ENCODE measurements around the gene EVI5. TPM values are rescaled to one million over a fixed set of nuclear protein-coding genes. Genes with fewer than 3 reads are reported as not detected.
A peak's percentile ranks its signal among the peaks of the same experiment; 100 is the strongest.

EVI5 gene
- total and polyA plus RNA-seq, 2 donors (not counting 1 experiment from before 2014, with no cell fraction given): 1.5 to 36.3 TPM

GRCh38 chr1:92832537-92833114 is 47.7 kb upstream of the EVI5 start:
- Histone ChIP-seq H3K4me2 (replicated peaks; ENCODE audit: low read depth, low read length, poor library complexity, severe bottlenecking) (peak overlapping the region; percentile 87), H3K4me3 (ENCODE audit: control extremely low read depth in 1 of 5, extremely low read depth in 1 of 5, insufficient read depth in 1 of 5, low read depth in 2 of 5, low read length in 4 of 5) (peak overlapping the region; percentile 84 to 98 (median 92)), H3K36me3 (replicated peaks in 1 of 2; ENCODE audit: control extremely low read depth in 1 of 2, control insufficient read depth in 1 of 2, extremely low read depth in 1 of 2, insufficient read depth in 2 of 2, low read length in 1 of 2) (peaks cover 3 to 44% of the 10 kb centered on the region in 2 experiments), H2AFZ (ENCODE audit: insufficient read depth, low read depth, low read length, poor library complexity, severe bottlenecking) (peak overlapping the region; percentile 81), H3K27me3 (replicated peaks in 1 of 4; ENCODE audit: control extremely low read depth in 1 of 4, control insufficient read depth in 3 of 4, insufficient read depth in 4 of 4, low read length in 3 of 4) (no peaks in the 10 kb centered on the region), H3K79me2 (ENCODE audit: control insufficient read depth, insufficient read depth, low read length) (peaks cover 52% of the 10 kb centered on the region), H3K27ac (ENCODE audit: low read length in 2 of 2) (peak overlapping the region; percentile 90 to 96), H4K20me1 (ENCODE audit: control insufficient read depth, insufficient read depth, low read length, poor library complexity, severe bottlenecking) (peaks cover 23% of the 10 kb centered on the region), H3K4me1 (ENCODE audit: control insufficient read depth in 2 of 2, insufficient read depth in 2 of 2, low read length in 2 of 2) (peaks cover 25 to 28% of the 10 kb centered on the region in 2 donors), H3K9ac (ENCODE audit: low read length) (peak overlapping the region; percentile 99), H3K9me3 (ENCODE audit: control extremely low read depth in 1 of 3, control insufficient read depth in 2 of 3, insufficient read depth in 1 of 3, low read length in 2 of 3) (no peaks in the 10 kb centered on the region)
- POLR2A ChIA-PET: interaction anchor here (1.4 to 1.7 kb wide), 3 partner anchors 48 to 246 kb away, joined by 5 to 17 read pairs (median 6); partner anchors contain the start of genes DIPK1A, EVI5 and MTF2
- no peak for TF ChIP-seq CTCF (IDR thresholded peaks at IDR 0.05)
- no peak for TF ChIP-seq EZH2 (IDR thresholded peaks at IDR 0.05; ENCODE audit: borderline replicate concordance, insufficient read depth, low read depth, low read length, poor library complexity, severe bottlenecking)
- under 1% methylated on average over 16 of the region's 19 CpGs for WGBS (ENCODE audit: insufficient coverage)
- peaks cover 53% of the 10 kb centered on the region for H3K4me1 Mint-ChIP-seq
- intact Hi-C loops (cut with micrococcal nuclease): loop anchor here (1.0 to 10.0 kb wide), 6 partner anchors 26 to 1072 kb away; partner anchors contain the start of genes CCDC18, EVI5, GCLM and GLMN
- no peaks in the 10 kb centered on the region for H3K9me3 Mint-ChIP-seq (ENCODE audit: insufficient read depth)
- H3K27ac Mint-ChIP-seq: peak overlapping the region; percentile 100
- no peak for DNase-seq
- CTCF ChIA-PET: interaction anchor here (0.7 to 3.5 kb wide), 19 partner anchors 11 to 1814 kb away, joined by 3 to 27 read pairs (median 4); partner anchors contain the start of genes DIPK1A, DR1, EVI5 and MTF2
- no peak for ATAC-seq (ENCODE audit: low read depth)
- peak overlapping the region; percentile 100 for H3K4me3 Mint-ChIP-seq
- H3K27me3 Mint-ChIP-seq: no peaks in the 10 kb centered on the region

Measured in B cell (primary cell).